ENCODE data around the gene PTPRN2.

The PTPRN2 gene

DNA sequence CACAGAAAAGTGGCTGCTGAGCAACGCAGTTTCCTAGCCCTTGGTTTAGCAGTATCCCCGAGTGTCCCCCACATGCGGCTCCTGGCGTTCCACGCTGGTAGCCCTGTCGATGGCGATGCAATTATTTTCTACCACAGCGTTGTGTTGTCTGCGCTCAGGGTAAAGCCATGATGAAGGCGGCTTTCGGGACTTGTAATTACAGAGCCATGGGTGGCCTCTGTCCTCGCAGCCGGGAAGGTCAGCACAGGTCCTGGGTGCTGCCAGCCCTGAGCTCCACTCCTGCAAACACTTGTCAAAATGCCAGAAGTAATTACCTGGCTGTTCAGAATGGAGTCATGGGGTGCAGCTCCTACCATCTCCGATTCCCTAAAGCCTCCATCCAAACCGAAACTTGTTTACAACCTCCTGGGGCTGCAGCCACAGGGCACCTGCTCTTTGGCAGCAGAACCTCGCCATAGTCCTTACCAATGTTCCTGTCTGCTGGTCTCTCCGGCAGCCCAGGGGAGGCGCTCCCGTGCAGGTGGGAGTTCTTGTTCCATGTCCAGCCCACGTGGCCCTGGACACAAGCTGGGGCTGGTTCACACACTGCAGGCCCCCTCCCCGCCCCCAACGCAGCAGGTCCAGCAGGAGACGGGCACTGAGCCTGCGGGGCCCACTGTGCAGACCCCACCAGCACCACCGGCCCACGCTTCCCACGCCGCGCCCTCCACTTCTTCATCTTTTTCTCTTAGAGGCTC, 512.6 kb downstream of the PTPRN2 start:
- TF ChIP-seq, protein P1, sequence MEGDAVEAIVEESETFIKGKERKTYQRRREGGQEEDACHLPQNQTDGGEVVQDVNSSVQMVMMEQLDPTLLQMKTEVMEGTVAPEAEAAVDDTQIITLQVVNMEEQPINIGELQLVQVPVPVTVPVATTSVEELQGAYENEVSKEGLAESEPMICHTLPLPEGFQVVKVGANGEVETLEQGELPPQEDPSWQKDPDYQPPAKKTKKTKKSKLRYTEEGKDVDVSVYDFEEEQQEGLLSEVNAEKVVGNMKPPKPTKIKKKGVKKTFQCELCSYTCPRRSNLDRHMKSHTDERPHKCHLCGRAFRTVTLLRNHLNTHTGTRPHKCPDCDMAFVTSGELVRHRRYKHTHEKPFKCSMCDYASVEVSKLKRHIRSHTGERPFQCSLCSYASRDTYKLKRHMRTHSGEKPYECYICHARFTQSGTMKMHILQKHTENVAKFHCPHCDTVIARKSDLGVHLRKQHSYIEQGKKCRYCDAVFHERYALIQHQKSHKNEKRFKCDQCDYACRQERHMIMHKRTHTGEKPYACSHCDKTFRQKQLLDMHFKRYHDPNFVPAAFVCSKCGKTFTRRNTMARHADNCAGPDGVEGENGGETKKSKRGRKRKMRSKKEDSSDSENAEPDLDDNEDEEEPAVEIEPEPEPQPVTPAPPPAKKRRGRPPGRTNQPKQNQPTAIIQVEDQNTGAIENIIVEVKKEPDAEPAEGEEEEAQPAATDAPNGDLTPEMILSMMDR (conservative IDR thresholded peaks at IDR 0.05; ENCODE audit: low read depth, low read length) = no peak
- no peak for DNase-seq (ENCODE audit: low read depth)
- H3K4me3 ChIP-seq (ENCODE audit: low read depth, low read length) = no peak overlapping the region

DNA sequence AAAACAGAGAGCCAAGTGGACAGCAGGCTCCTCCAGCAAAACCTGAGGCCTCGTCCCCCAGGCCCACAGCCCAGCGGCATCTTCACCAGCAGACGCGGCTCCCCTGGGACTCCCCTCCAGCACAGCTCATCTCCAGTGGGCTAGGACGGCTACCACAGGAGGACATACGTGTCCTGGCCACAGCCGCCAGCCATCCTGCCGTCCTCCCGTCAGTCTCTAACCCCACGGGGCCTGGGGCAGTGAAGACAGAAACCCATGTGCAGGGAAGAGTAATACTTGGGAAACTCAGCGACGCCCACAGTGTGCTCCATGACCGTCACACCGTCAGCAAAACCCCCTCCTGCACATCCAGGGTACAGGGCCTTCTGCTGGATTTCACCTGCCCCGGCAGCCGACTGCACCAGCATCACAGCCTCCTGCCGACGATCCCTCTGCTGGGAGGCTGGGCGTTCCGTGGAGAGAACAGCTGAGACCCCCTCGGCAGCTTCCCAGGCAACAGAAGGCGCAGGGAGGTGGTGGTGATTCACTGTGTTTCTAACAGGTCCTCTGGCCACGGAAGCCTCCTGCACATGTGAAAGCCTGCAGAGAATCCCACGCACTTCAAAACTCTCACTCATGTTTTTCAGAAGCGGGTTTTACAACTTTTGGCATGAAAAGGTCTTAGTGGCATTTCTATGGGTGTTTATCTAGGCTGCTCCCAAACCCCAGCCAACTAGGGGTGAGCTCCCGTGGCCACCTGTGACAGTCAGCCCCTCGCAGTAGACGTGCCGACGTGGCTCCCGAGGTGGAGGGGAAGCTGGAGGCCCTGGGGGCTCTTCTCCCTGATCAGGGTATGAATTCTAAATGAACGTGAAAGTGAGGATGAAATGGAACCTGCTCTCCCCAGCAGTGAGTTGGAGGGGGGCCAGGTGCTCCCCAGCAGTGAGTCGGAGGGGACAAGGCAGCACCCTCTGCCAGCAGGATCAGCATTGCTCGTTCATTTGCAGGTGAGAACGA, 513.5 kb downstream of the PTPRN2 start:
- TF ChIP-seq, protein P1 (conservative IDR thresholded peaks at IDR 0.05; ENCODE audit: low read depth, low read length) = no peak
- DNase-seq (ENCODE audit: low read depth) = no peak
- no peak overlapping the region for H3K4me3 ChIP-seq (ENCODE audit: low read depth, low read length)

DNA sequence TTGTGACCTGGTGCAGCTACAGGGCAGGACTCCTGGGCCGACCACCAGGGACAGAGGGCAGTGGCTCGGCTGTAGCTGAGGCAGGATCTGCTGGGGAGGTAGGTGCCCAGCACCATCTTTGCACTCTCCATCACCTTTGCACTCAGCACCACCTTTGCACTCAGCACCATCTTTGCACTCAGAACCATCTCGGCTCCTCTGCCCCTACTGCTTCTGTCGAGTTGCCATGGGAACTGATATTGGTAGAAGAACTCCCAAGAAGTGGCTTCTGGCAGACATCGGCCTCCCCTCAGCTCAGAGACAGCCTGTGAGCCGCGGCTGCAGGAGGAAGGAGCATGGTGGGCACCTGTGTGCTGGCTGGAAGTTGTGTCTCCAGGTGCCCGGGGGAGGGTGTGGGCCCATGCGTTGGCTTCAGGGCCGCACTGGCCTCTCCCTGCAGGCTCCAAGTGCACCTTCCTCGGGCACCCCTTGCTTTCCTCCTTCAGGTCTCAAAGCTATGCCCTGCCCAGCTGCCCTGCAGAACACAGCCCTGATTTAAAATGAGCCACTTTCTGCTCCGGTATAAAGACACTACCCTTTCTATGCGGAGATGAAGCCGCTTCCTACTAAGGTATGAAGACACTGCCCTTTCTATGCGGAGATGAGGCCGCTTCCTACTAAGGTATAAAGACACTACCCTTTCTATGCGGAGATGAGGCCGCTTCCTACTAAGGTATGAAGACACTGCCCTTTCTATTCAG, 514.5 kb downstream of the PTPRN2 start:
- TF ChIP-seq, protein P1 (conservative IDR thresholded peaks at IDR 0.05; ENCODE audit: low read depth, low read length) = no peak
- DNase-seq (ENCODE audit: low read depth) = no peak

DNA sequence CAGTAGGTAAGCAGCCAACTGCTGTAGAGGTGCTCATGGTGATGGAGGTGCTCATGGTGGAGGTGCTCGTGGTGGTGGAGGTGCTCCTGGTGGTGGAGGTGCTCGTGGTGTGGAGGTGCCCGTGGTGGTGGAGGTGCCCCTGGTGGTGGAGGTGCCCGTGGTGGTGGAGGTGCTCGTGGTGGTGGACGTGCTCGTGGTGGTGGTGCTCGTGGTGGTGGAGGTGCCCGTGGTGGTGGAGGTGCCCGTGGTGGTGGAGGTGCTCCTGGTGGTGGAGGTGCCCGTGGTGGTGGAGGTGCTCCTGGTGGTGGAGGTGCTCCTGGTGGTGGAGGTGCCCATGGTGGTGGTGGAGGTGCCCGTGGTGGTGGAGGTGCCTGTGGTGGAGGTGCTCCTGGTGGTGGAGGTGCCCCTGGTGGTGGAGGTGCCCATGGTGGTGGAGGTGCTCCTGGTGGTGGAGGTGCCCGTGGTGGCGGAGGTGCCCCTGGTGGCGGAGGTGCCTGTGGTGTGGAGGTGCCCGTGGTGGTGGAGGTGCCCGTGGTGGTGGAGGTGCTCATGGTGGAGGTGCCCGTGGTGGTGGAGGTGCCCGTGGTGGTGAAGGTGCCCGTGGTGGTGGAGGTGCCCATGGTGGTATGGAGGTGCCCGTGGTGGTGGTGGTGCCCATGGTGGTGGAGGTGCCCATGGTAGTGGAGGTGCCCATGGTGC, 517.3 kb downstream of the PTPRN2 start:
- TF ChIP-seq, protein P1 (conservative IDR thresholded peaks at IDR 0.05; ENCODE audit: low read depth, low read length) = no peak
- no peak overlapping the region for H3K4me3 ChIP-seq (ENCODE audit: low read depth, low read length)
- DNase-seq (ENCODE audit: low read depth) = no peak

More for the DNA sequence above, 514.5 kb downstream of the PTPRN2 start:
- no peak overlapping the region for H3K4me3 ChIP-seq (ENCODE audit: low read depth, low read length)

DNA sequence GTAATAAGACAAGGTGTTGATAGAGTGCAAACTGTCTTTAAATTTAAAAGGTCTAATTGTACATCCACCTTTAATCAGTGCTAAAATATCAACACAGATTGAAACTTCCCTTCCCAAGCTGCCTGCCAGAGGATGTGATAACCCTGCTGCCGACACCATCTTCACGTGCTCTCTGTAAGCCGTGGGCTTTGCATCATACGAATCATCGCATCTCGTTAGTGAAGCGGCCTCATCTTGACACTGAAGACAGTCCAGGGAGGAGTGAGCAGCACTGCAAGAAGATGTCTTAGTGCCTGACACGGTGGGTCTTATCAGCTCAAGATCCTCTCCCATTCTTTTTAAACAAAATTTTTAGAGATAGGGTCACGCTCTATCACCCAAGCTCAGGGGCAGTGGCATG, 518.8 kb downstream of the PTPRN2 start:
- H3K4me3 ChIP-seq (ENCODE audit: low read depth, low read length) = no peak overlapping the region
- DNase-seq (ENCODE audit: low read depth) = no peak
- TF ChIP-seq, protein P1 (conservative IDR thresholded peaks at IDR 0.05; ENCODE audit: low read depth, low read length) = no peak

DNA sequence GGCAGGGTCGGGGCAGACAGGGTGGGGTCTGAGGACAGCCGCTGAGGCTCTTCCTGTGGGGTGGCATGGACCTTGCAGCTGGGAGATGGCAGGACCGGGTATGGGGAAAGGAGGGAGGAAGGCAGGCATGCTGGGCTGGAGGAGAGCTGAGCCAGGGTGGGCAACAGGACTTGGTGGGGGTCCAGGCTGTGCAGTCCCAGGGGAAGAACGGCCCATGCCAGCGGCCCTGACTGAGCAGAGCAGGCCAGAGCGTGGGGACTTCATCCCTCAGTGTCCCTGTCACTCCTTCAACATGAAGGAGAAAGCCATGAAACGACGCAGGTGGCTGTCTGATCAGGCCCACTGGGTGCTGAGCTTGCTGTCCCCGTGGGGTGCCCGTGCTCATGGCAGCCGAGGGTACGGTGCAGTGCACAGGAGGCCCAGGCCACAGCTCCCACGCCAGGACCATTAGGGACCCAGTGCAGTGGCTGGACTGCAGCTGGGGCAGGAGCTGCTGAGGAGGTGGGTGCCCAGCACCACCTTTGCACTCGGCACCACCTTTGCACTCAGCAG, 519.6 kb downstream of the PTPRN2 start:
- DNase-seq (ENCODE audit: low read depth) = no peak
- H3K4me3 ChIP-seq (ENCODE audit: low read depth, low read length) = no peak overlapping the region
- TF ChIP-seq, protein P1 (conservative IDR thresholded peaks at IDR 0.05; ENCODE audit: low read depth, low read length) = no peak

All from choroid plexus epithelial cell (primary cell).